Keratinocyte (primary cell): ENCODE data around the gene ATRNL1. TPM values are rescaled to one million over a fixed set of nuclear protein-coding genes. Genes with fewer than 3 reads are reported as not detected.

Experiments used
- DNase-seq: peaks from one replicate; pipeline ENCODE4 v3.0.0-alpha.2; 2011; ENCODE audit warnings: low read depth, missing footprints, low spot score
- FAIRE-seq: peaks from 2 replicates; lab custom pipeline; 2011; peaks lifted over from hg19 to GRCh38; lab: Jason Lieb, UNC
- H2AFZ ChIP-seq: 2 replicates; pipeline ENCODE4 v1.6.0; 2012; ENCODE audit warnings: low read length, control low read depth, inconsistent platforms; ENCODE audit not compliant: control insufficient read depth
- H3K27ac ChIP-seq: 2 replicates; pipeline ENCODE4 v1.5.1; 2011; ENCODE audit warnings: low read length; ENCODE audit not compliant: control insufficient read depth, insufficient read depth
- H3K27me3 ChIP-seq: 3 replicates; pipeline ENCODE4 v1.6.0; 2011; ENCODE audit warnings: low read length; ENCODE audit not compliant: control insufficient read depth, insufficient read depth; ENCODE audit errors: extremely low read depth
- H3K36me3 ChIP-seq, 2 experiments: 2 replicates in 1 of 2; 3 replicates in 1 of 2; pipeline ENCODE4 v1.5.1; 2011; ENCODE audit warnings: low read length in 2 of 2, mild to moderate bottlenecking in 1 of 2; ENCODE audit not compliant: control insufficient read depth in 2 of 2, insufficient read depth in 2 of 2; ENCODE audit errors: extremely low read depth in 1 of 2
- H3K4me1 ChIP-seq: 3 replicates; pipeline ENCODE4 v1.5.1; 2011; ENCODE audit warnings: low read length; ENCODE audit not compliant: control insufficient read depth, insufficient read depth; ENCODE audit errors: extremely low read depth
- H3K4me2 ChIP-seq: 3 replicates; pipeline ENCODE4 v1.6.0; 2011; ENCODE audit warnings: low read depth, low read length; ENCODE audit not compliant: control insufficient read depth, insufficient read depth; ENCODE audit errors: extremely low read depth
- H3K4me3 ChIP-seq, 3 experiments: fragments of 200-600 bp in 1 of 3; sonication (generic) in 1 of 3; 2 replicates in 2 of 3; 3 replicates in 1 of 3; pipeline ENCODE4 v1.5.1; 2011 to 2016; ENCODE audit warnings: low read length in 3 of 3, mild to moderate bottlenecking in 3 of 3, control low read depth in 2 of 3, inconsistent platforms in 1 of 3, low read depth in 1 of 3, mixed read lengths in 1 of 3, mixed run types in 1 of 3, moderate library complexity in 1 of 3; ENCODE audit not compliant: control insufficient read depth in 2 of 3, insufficient read depth in 2 of 3; ENCODE audit errors: extremely low read depth in 1 of 3
- H3K79me2 ChIP-seq: 2 replicates; pipeline ENCODE4 v1.6.0; 2012; ENCODE audit warnings: low read length; ENCODE audit not compliant: control insufficient read depth, insufficient read depth
- H3K9ac ChIP-seq: 3 replicates; pipeline ENCODE4 v1.6.0; 2011; ENCODE audit warnings: low read length; ENCODE audit not compliant: control insufficient read depth, insufficient read depth; ENCODE audit errors: extremely low read depth
- H3K9me1 ChIP-seq: 3 replicates; pipeline ENCODE4 v1.6.0; 2011; ENCODE audit warnings: low read length; ENCODE audit not compliant: control insufficient read depth, insufficient read depth; ENCODE audit errors: extremely low read depth
- H3K9me3 ChIP-seq: 2 replicates; pipeline ENCODE4 v1.5.1; 2012; ENCODE audit warnings: low read depth, low read length; ENCODE audit not compliant: control insufficient read depth
- H4K20me1 ChIP-seq: 3 replicates; pipeline ENCODE4 v1.6.0; 2011; ENCODE audit warnings: low read length; ENCODE audit not compliant: control insufficient read depth, insufficient read depth; ENCODE audit errors: extremely low read depth
- CTCF ChIP-seq, 3 experiments: IDR thresholded peaks in 1 of 3; conservative IDR thresholded peaks in 1 of 3; optimal IDR thresholded peaks in 1 of 3; 2 replicates in 2 of 3; 3 replicates in 1 of 3; pipeline versions ENCODE3 to v1.5.1; 2011; ENCODE audit warnings: low read length in 3 of 3, mild to moderate bottlenecking in 3 of 3, moderate library complexity in 2 of 3, control low read depth in 1 of 3, inconsistent platforms in 1 of 3; ENCODE audit not compliant: insufficient read depth in 2 of 3; ENCODE audit errors: extremely low read depth in 1 of 3
- EZH2 ChIP-seq: IDR thresholded peaks from one replicate; pipeline ENCODE4 v1.6.1; 2012; ENCODE audit warnings: inconsistent platforms, mild to moderate bottlenecking, low read length, moderate library complexity
- dilution Hi-C: fragments of 300-500 bp; cut with MboI; formaldehyde crosslinking; loops from one replicate; pipeline ENCODE4 v1.7.0; 2020; ENCODE audit warnings: low sequenced_read_pairs; ENCODE audit not compliant: extremely low pct_ligation_motif_present
- polyA plus RNA-seq, 5 experiments: library from polyadenylated mRNA; depleted of rRNA in 3 of 5; stranded (reverse) in 3 of 5; stranded (forward) in 1 of 5; unstranded in 1 of 5; fragments of >200 nt; gene quantifications; 1 replicate in 1 of 5; 2 replicates in 3 of 5; 3 replicates in 1 of 5; pipeline versions ENCODE4 v1.2.1 to v1.2.3, GENCODE V29; 2011 to 2012; ENCODE audit warnings: missing spikeins in 2 of 5, low read depth in 1 of 5, low replicate concordance in 1 of 5

Gene ATRNL1
- polyA plus RNA-seq, 1 donor (not counting 4 experiments of a cell fraction or from before 2014, with no cell fraction given) = 0.07 TPM

GRCh38 chr10:115972426-115972825 lies 879.3 kb downstream of the ATRNL1 start:
- H3K4me3 ChIP-seq = no peak overlapping the region
- no peak overlapping the region for H3K27ac ChIP-seq
- no peak overlapping the region for H2AFZ ChIP-seq
- DNase-seq = no peak
- H3K79me2 ChIP-seq = no peaks in the 10 kb centered on the region
- dilution Hi-C loops = no loop called here
- H3K9ac ChIP-seq = no peak overlapping the region
- H3K9me1 ChIP-seq = no peaks in the 10 kb centered on the region
- FAIRE-seq = no peak
- no peaks in the 10 kb centered on the region for H3K27me3 ChIP-seq
- TF ChIP-seq CTCF (optimal IDR thresholded peaks at IDR 0.05 in 1 of 3, IDR thresholded peaks at IDR 0.05 in 1 of 3, conservative IDR thresholded peaks at IDR 0.05 in 1 of 3; ENCODE audit: extremely low read depth in 1 of 3, insufficient read depth in 2 of 3, low read length in 3 of 3) (no peak), EZH2 (no peak)
- H3K4me2 ChIP-seq = no peak overlapping the region
- H3K36me3 ChIP-seq = no peaks in the 10 kb centered on the region
- no peaks in the 10 kb centered on the region for H3K4me1 ChIP-seq
- no peaks in the 10 kb centered on the region for H3K9me3 ChIP-seq
- H4K20me1 ChIP-seq = no peaks in the 10 kb centered on the region

GRCh38 chr10:115974351-115974750 lies 881.2 kb downstream of the ATRNL1 start:
- Histone ChIP-seq H3K27me3 (no peaks in the 10 kb centered on the region), H3K79me2 (no peaks in the 10 kb centered on the region), H3K4me2 (no peak overlapping the region), H3K4me1 (no peaks in the 10 kb centered on the region), H3K36me3 (no peaks in the 10 kb centered on the region), H3K27ac (no peak overlapping the region), H3K4me3 (no peak overlapping the region), H3K9ac (no peak overlapping the region), H3K9me1 (no peaks in the 10 kb centered on the region), H2AFZ (no peak overlapping the region), H4K20me1 (no peaks in the 10 kb centered on the region), H3K9me3 (no peaks in the 10 kb centered on the region)
- TF ChIP-seq EZH2 (no peak), CTCF (optimal IDR thresholded peaks at IDR 0.05 in 1 of 3, IDR thresholded peaks at IDR 0.05 in 1 of 3, conservative IDR thresholded peaks at IDR 0.05 in 1 of 3; ENCODE audit: extremely low read depth in 1 of 3, insufficient read depth in 2 of 3, low read length in 3 of 3) (no peak)
- DNase-seq (no peak), FAIRE-seq (no peak)
- dilution Hi-C loops = no loop called here
